Cortex of kidney (tissue), 1 donor: ENCODE data around the gene KCTD11.
"Not testable (repeated sequence)": the region's sequence is repeated elsewhere in the genome, so short reads cannot be mapped to it uniquely, and the experiment has no call there.

Experiments
- DNase-seq: peaks from one replicate; lab custom pipeline; 2025; lab: John Stamatoyannopoulos, UW

The KCTD11 gene

DNA sequence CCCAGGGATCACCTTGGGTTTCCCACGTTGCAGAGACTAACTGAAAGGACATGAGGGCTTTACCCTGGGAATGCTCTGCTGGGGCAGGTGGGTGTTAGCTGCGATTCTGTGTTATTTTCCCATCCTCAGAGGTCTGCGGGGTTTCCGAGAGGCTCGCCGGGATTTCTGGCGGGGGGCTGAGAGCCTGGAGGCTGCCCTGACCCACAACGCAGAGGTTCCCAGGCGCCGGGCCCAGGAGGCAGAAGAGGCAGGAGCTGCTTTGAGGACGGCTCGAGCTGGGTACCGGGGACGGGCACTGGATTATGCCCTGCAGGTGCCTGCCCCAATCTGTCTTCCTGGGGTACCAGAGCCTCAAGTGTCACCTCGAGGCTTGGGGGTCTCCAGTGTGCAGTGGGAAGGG, 8.7 kb upstream of the KCTD11 start:
- DNase-seq = no peak

GRCh38 chr17:7346761-7347614, 5.0 kb upstream of the KCTD11 start:
- DNase-seq = no peak

DNA sequence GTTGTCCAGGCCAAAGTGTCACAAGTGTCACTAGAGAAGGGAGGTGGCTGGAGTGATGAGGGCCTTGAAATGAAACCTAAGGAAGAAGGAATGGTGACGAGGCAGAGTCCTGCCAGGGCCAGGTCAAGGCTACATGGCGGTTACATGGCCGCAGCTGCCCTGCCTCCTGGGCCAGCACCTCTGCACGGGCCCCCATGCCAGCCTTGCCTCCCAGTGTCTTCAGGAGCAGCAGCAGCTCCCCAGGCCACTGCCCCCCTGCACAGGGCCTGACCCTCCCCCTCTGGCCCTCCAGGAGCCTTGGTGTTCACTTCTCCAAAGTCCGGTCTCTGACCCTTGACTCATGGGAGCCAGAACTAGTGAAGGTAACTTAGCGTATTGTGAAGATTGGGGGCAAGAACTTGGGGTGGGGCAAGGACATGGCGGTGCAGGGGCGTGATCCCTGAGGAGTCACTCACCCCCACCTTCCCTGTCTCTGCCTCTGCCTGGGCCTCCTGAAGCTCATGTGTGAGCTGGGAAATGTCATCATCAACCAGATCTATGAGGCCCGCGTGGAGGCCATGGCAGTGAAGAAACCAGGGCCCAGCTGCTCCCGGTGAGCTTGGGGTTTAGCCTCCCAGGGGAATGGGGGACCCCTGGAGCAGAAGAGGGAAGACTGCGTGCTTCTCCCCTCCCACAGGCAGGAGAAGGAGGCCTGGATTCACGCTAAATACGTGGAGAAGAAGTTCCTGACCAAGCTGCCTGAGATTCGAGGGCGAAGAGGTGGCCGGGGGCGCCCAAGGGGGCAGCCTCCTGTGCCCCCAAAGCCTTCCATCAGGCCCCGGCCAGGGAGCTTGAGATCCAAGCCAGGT, 4.1 kb upstream of the KCTD11 start:
- no peak for DNase-seq

DNA sequence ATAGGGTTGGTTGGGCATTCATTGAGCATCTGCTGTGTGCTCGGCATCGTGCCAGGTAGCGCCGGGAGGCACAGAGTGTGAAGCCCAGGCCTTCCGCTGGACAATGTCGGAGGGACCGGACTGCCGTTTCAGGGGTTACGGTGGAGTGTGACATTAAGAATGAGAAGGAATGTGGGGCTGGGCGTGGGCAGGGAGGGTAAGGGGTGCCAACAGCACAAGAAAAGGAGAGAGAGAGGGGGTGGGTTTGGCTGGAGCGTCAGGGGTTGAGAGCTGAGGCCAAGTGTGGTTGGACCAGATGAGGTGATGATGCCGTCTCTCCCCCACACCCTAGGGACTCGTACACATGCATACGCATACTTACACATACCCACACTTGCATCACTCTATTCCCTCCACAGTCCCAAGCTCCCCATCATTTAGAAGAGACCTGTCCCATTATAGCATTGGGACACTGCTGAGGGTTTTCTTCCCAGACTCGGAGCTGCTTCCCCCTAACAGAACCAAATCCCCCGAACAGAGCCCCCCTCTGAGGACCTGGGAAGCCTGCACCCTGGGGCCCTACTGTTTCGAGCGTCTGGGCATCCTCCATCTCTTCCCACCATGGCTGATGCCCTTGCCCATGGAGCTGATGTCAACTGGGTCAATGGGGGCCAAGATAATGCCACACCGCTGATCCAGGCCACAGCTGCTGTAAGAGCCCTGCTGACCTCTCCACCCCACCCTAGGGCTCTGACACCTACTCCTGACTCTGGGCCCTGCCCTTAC, 3.3 kb upstream of the KCTD11 start:
- no peak for DNase-seq

- DNase-seq = no peak
These were observed 534 bp downstream of the KCTD11 start for GRCh38 chr17:7352503-7352889.

GRCh38 chr17:7352910-7353635, 1.1 kb downstream of the KCTD11 start:
- no peak for DNase-seq

- DNase-seq = no peak
These were observed 2.4 kb downstream of the KCTD11 start for GRCh38 chr17:7354262-7354843.

DNA sequence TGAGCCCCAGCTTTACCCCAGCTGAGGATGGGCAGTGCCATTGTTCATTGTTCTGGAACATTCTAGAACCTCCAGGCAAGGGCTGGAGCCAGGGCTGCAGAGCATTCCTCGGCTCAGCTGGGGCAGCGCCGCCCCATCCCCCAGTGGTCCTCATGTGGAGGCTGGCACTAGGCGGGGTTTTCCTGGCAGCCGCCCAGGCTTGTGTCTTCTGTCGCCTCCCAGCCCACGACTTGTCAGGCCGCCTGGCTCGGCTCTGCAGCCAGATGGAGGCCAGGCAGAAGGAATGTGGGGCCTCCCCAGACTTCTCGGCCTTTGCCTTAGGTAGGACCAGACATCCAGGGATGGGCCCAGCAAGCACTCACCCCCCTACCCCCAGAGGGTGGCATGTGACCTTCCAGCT, 3.1 kb downstream of the KCTD11 start, which contains the start of gene TMEM95:
Gene TMEM95 (plus strand): TSS at position 104 of the 400 bp plus-strand sequence. CDS start 49 bp downstream, at position 153.
- no peak for DNase-seq

DNA sequence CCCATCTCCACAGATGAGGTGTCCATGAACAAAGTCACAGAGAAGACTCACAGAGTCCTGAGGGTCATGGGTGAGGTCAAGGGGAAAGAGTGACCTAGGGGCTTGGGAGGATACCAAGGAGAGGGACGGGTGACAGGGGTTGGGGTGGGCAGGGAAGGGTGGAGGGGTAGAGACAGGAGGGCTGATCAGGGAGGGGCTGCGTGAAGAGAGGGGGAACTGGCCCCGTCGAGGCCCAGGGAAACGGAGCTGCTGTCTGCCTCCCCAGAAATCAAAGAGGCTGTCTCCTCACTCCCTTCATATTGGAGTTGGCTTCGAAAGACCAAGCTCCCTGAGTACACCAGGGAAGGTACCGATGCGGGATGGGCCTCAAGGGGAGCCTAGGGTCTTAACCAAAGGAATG, 3.6 kb downstream of the KCTD11 start:
- DNase-seq = no peak

GRCh38 chr17:7356072-7356549, 4.1 kb downstream of the KCTD11 start:
- no peak for DNase-seq

- DNase-seq = no peak
These were observed 4.8 kb downstream of the KCTD11 start for GRCh38 chr17:7356756-7357155.

- no peak for DNase-seq
These were observed 5.4 kb downstream of the KCTD11 start for GRCh38 chr17:7357381-7357780.

DNA sequence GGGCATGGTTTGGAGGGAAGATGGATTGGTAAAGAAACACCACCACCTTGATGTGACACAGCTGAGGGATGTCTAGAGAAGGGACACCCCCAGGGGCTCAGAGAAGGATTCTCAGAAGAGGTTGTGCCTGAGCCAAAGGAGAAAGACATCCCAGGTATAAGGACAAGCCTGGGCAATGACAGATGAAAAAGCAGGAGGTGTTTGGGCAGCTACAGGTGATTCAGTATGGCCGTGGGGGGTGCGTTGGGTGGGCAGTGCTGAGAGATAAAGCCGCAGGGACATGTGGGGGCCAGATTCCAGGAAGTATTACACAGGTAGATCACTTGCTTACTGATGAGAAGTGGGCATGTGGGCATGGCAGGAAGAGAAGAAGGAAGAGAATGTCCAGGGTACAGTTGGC, 9.9 kb downstream of the KCTD11 start:
- no peak for DNase-seq

DNA sequence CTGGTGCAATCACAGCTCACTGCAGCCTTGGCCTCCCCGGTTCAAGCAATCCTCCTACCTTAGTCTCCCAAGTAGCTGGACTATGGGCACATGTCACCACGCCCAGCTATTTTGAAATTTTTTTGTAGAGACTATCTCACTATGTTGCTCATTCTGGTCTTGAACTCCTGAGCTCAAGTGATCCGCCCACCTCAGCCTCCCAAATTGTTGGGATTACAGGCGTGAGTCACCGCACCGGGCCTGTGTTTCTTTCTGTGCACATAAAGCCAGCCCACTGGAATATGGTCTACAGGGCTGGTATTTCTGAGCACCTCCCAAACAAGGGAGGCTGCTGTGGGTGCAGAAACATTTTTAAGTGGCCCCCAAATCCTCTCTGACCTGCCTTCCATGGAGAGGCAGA, 11.3 kb downstream of the KCTD11 start:
- DNase-seq = no peak

DNA sequence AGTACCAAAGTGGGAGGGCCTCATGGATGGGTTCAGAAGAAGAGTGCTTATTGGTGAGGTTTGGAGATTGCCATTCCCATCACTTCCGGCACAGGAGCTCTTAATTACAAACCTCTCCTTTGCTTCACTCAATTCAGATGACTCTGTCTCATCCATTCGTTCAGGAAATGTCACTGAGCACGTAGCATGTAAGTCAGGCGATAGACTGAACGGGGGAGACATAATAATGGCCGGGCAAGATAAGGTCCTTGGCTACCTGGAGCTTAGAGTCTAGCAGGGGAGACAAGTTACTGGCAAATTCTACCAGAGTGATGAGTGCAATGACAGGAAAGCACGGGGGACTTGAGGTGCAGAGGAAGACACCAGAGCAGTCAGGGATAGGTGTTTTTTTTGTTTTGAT, 14.0 kb downstream of the KCTD11 start:
- DNase-seq = not testable (repeated sequence)

DNA sequence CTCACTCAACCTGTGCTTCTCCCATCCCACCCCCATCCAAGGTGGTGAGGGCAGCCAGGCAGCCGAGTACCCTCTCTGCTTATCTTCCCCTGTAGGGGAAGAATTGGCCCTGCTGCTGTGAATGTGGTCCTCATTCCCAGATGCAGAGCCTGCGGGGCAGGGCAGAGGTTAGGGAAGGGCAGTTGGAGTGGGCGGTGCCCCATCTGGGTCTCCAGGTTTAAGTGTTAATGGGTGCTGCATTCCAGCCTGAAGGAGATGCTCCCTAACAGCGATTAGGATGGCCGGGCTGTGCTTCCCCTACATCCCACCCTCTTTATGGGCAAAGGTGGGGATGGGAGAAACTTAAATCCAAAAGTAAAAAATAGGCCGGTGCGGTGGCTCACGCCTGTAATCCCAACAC, 15.1 kb downstream of the KCTD11 start:
- no peak for DNase-seq

- DNase-seq = no peak
These were observed 16.1 kb downstream of the KCTD11 start for GRCh38 chr17:7367918-7368598.

DNA sequence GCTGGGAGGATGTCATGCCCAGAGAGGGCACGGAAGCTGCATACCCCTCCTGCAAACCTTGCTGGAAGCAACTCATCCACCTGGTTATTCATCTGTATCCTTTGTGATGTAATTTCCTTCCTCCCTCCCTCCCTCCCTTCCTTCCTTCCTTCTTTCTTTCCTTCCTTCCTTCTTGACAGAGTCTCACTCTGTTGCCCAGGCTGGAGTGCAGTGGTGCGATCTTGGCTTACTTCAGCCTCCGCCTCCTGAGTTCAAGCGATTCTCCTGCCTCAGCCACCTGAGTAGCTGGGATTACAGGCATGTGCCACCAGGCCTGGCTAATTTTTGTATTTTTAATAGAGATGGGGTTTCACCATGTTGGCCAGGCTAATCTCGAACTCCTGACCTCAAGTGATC, 16.6 kb downstream of the KCTD11 start:
- not testable (repeated sequence) for DNase-seq

GRCh38 chr17:7369825-7370224, 17.9 kb downstream of the KCTD11 start:
- no peak for DNase-seq

DNA sequence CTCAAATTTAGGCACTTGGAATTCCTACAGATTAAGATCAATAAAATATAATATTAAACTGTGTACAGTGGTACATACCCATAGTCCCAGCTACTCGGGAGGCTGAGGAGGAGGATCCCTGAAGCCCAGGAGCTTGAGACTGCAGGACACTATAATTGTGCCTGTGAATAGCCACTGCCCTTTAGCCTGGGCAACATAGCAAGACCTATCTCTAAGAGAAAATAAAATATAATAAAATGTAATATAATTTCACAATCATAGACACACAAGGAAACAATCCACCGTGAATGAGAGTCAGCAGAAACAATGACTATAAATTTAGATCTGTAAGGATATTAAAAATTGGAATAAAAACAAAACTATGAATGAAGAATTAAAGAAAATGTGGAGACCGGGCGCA, 18.9 kb downstream of the KCTD11 start:
- DNase-seq = no peak

- no peak for DNase-seq
These were observed 22.4 kb downstream of the KCTD11 start for GRCh38 chr17:7374353-7374752.
